RKO (cell line): Measurements from ENCODE around the gene GRWD1.
A peak's percentile ranks its signal among the peaks of the same experiment; 100 is the strongest.
"Not testable (repeated sequence)": the region's sequence is repeated elsewhere in the genome, so short reads cannot be mapped to it uniquely, and the experiment has no call there.

Source experiments
- DNase-seq: peaks from one replicate; pipeline ENCODE4 v3.0.0-alpha.2; 2016; ENCODE audit warnings: low spot score

GRWD1 gene

DNA sequence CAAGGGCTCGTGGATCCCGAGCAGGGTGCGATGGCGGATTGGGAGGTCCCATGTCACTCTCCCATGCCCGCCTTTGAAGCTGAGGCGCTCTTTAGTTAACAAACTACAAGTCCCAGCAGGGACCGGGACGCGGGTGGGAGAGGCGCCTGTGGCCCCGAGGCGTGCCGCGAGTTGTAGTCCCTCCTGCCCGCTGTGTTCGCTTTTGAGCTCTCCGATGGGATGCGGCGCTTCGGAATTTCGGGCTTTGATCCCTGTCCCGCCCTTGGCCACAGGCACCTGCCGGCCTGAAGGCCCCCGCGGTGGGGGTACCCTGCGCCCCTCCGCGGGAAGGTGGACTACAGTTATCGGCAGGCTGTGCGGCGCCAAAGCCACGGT, 34.4 kb downstream of the GRWD1 start:
- no peak for DNase-seq

DNA sequence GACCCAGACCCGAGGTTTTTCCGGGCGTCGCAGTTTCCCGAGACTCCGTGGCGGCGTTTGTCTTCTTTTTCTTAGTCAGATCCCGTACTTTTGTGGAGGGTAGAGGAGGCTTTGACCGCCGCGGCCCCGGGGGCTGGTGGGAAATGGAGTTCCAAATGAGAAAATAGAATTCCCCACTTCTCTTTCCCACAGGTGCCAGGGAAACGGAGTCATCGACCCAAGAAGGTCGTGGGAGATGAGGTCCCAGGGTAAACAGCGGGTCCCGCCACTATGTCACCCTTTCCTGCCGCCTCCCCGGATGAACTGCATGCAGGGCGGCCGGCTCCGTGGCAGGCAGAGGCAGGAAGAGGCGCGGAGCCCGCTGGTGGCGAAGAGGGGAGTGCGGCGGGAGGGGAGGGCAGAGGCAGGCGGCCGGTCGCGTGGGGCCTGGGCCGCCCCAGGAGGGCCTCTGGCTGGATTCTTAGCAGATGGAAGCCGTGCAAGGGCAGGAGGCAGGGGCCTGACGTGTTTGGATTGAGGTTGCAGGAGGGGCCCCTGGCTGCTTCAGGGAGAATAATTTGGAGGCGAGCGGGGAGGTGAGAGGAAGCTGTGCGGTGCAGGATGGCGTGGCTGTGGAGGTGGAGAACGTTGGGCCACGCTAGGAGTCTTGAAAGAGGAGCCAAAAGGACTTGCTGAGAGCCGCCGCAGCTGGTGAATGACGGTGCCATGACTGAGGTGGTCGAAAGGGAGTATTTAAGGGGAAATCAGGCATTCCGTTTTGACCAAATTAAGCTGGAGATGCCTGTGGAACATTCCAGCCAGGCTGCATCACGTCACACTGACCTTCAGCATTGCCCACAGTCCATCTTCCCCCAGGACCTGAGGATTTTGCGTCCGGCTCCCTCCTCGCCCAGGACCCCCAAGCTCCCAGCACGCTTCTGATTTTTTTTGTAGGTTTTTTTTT, 35.0 kb downstream of the GRWD1 start:
- no peak for DNase-seq

GRCh38 chr19:48481846-48482639, 36.3 kb downstream of the GRWD1 start:
- DNase-seq: no peak

GRCh38 chr19:48483301-48483700, 37.5 kb downstream of the GRWD1 start:
- DNase-seq: no peak

DNA sequence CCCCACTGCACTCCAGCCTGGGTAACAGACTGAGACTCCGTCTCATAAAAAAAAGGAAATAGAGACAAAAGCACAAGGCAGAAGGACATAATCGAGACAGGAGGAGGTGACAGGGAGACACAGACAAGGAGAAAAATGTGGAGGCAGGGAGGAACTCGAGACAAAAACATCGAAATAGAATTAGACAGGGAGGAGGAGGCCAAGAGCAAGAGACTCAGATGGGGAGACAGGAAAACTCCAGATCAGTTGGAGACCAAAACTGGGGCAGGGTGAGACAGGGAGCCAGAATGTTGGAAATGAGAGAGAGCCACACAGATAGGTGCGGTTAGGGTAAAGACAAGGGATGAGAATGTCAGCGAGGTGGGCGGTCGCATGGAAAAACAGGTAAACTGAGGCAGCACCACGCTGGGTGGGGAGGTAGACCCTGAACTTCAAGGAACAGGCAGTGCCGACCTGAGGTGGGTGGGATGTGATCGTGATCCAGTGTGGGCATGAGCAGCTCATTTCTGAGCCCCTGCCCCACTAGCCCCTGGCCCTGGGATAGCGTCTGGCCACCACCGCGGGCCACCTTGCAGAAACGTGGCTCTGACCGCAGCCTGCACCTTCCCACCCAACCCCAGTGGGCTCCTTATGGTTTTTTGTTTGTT, 38.6 kb downstream of the GRWD1 start:
- DNase-seq: no peak

GRCh38 chr19:48484931-48485612, 39.3 kb downstream of the GRWD1 start:
- DNase-seq: no peak

DNA sequence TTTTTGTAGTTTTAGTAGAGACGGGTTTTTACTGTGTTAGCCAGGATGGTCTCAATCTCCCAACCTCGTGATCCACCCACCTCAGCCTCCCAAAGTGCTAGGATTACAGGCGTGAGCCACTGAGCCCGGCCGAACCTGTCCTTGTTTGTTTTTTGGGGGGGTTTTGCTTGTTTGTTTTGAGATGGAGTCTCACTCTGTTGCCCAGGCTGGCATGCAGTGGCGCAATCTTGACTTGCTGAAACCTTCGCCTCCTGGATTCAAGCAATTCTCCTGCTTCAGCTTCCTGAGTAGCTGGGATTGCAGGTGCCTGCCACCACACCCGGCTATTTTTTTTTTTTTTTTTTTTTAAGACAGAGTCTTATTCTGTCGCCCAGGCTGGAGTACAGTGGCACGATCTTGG, 40.9 kb downstream of the GRWD1 start:
- not testable (repeated sequence) for DNase-seq

- DNase-seq: no peak
Observed at GRCh38 chr19:48487544-48487943, 41.8 kb downstream of the GRWD1 start.

DNA sequence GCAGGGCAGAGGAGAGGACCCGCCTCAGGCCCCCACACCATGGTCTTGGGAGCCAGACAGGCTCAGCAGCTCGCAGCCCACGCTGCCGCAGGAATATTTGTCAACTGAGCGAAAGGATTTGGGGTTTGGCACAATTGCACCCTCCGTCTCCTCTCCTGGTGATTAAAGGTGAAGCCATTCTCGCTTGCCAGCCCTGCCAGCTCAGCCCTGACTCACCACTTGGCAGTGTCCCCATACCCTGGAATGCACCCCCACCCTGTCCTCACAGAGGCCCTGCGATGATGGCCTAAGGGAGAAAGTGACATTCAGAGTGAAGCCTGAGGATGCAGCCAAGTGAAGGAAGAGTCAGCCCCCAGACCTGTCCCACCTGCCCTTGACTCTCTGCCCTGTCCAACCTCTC, 42.2 kb downstream of the GRWD1 start:
- peak; percentile 86 for DNase-seq

- DNase-seq: not testable (repeated sequence)
Observed at GRCh38 chr19:48488478-48488877, 42.7 kb downstream of the GRWD1 start.

DNA sequence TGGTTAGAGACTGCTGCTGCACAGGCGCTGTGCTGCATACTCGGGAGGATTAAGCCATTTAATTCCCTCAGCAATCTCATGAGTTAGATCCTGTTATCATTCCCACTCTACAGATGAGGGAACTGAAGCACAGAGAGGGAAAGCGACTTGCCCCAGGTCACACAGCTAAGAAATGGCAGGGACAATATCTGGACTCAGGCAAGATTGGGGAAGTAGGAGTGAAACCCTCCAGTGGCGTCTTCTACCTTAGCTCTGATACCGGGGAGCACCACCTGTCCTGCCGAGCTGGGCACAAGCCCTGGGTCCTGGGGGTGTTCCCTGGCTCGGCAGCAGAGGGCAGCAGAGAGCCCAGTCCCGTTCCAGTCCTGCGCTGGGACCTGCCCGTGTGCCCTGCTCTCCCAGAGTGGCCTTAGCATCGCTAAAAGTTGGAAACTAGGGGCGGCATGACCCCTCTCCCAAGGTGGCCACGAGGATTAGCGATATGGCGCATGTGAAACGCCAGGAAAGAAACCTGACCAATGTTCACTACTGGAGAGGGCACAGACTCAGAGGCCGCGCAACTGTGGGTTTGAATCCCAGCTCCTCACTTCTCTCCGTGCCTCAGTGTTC, 43.9 kb downstream of the GRWD1 start:
- DNase-seq: peak; percentile 65

GRCh38 chr19:48490981-48491792, 45.4 kb downstream of the GRWD1 start:
- peak; percentile 35 for DNase-seq

GRCh38 chr19:48491793-48492123, 46.0 kb downstream of the GRWD1 start:
- no peak for DNase-seq

GRCh38 chr19:48492925-48493717, 47.3 kb downstream of the GRWD1 start:
- DNase-seq: peak; percentile 97

DNA sequence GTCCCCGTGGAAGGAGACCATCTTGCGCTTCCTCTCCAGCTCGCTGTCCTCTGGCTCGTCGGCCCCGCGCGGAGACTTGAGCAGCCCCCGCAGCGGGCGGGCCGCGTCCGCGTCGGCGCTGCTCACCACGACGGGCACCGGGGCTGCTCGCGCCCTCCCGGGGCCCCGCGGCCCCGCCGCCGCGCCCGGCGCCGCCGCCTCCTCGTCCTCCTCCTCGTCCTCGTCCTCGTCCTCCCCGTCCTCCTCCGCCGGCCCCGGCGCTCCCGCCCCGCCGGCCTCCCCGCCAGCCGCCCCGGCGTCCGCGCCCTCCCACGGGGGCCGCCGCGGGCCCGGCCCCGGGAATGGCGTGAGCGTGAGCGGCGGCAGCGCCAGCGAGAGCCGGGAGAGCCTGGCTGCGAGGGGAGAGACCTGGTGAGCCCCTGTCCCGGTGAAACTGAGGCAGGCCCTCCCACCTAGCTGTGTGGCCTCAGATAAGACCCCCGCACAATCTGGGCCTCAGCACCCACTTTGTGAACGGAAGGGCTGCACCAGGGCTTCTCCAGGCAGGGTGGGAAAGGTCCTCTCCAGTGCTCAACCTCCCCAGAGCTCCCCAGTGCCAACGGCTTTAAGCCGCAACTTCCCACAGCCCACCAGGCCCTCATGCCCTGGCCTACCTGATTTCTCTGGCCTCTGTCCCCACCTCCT, 48.1 kb downstream of the GRWD1 start:
- DNase-seq: no peak

- no peak for DNase-seq
Observed at GRCh38 chr19:48495396-48495795, 49.6 kb downstream of the GRWD1 start.

- no peak for DNase-seq
Observed at GRCh38 chr19:48496959-48497727, 51.4 kb downstream of the GRWD1 start.

DNA sequence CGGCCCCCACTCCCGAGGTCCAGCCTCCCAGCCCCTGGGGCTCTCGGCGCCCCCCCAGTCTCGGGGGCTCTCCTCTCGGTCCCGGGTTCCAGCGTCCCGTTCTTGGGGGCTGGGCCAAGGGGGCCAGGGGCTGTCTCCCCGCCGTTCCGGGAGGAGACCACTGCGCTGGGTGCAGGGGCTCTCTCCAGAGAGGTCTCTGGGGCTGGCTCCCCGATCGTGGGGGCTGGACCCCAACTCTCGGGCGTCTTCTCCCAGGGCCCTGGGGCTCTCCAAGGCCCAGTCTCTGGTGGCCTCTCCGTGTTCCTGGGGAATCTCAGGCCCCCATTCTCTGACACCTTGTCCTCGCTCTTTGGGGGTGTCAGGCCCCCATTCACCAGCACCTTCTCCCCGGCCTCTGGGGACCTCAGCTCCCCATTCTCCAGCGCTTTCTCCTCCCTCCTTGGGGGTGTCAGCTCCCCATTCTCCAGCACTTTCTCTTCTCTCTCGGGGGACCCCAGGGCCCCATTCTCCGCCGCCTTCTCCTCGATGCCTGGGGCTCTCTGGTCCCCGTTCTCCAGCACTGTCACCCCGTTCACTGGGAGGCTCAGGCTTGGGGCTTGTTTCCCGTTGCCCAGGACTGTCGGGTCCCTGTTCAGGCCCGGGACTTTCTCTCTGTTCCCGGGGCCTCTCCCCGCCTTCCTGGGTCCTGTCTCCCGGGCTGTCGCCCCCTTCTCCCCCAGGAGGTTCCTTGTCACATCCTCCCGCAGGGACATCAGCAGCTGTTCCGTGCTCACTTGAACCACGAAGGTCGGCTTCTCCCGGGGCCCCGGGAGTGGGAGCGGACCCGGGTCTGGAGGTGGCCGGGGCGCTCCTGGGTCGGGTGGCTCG, 52.2 kb downstream of the GRWD1 start:
- DNase-seq: no peak
